Peyer's patch (tissue), 4 donors: ENCODE results near the gene PPP1R14C.

Experiments
- CTCF ChIP-seq, 6 experiments: fragments of 450-650 bp in 4 of 6; fragments of 200-600 bp in 2 of 6; sonication (generic) in 1 of 6; IDR thresholded peaks; one replicate each; pipeline ENCODE4 v1.5.1; 2017 to 2019; ENCODE audit warnings: antibody characterized with exemption in 6 of 6, mild to moderate bottlenecking in 3 of 6, moderate library complexity in 1 of 6
- POLR2A ChIP-seq, 2 donors: fragments of 450-650 bp; IDR thresholded peaks; one replicate each; pipeline ENCODE4 v1.5.1; 2017; ENCODE audit warnings: antibody characterized with exemption in 2 of 2, mild to moderate bottlenecking in 2 of 2, moderate library complexity in 2 of 2

- TF ChIP-seq CTCF (IDR thresholded peaks at IDR 0.05) (no peak), POLR2A (IDR thresholded peaks at IDR 0.05) (no peak)
These were observed 14.4 kb upstream of the PPP1R14C start for GRCh38 chr6:150128425-150128824.
